AG09319 (cell line): Measurements from ENCODE around the gene SLC25A41.

ENCODE experiments used
- DNase-seq: peaks from one replicate; pipeline ENCODE4 v3.0.0-alpha.2; 2010; ENCODE audit warnings: low read depth; ENCODE audit errors: extremely low read depth
- CTCF ChIP-seq: IDR thresholded peaks from 2 replicates; pipeline ENCODE4 v1.5.1; 2011; ENCODE audit warnings: low read depth, mild to moderate bottlenecking, inconsistent platforms, low read length, moderate library complexity

SLC25A41 gene

GRCh38 chr19:6459262-6460098 lies 25.9 kb upstream of the SLC25A41 start, which contains the start of gene SLC25A23:
TSS of gene SLC25A23 (minus strand) at chr19:6459792. CDS start at chr19:6459628, 164 bp downstream.
- no peak for TF ChIP-seq CTCF
- DNase-seq: peak; percentile 32

GRCh38 chr19:6458695-6459261 lies 25.2 kb upstream of the SLC25A41 start:
- no peak for DNase-seq
- TF ChIP-seq CTCF: no peak

GRCh38 chr19:6457958-6458694 lies 24.6 kb upstream of the SLC25A41 start:
- no peak for DNase-seq
- no peak for TF ChIP-seq CTCF

DNA sequence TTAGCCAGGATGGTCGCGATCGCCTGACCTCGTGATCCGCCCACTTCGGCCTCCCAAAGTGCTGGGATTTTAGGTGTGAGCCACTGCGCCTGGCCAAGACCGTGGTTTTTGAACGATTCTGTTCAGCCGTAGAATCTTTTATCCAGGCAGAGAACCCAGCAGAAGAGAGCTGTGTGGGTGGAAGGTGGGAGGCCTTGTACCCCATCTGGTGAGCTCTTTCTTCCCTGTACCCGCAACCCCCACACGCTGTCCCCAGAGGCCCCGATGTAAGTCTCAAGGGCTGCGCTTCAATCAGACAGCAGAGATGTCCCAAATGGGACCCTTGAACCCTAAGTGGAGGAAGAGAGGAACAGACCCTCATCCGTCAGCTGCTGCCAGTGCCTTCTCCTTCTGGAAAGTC lies 22.4 kb upstream of the SLC25A41 start:
- TF ChIP-seq CTCF: no peak
- no peak for DNase-seq

GRCh38 chr19:6453951-6454565 lies 20.5 kb upstream of the SLC25A41 start:
- no peak for DNase-seq
- TF ChIP-seq CTCF: no peak

GRCh38 chr19:6452899-6453298 lies 19.3 kb upstream of the SLC25A41 start:
- DNase-seq: no peak
- no peak for TF ChIP-seq CTCF
